Activated CD4-positive, alpha-beta memory T cell treated with anti-CD3 and anti-CD28 coated beads for 36 hours (primary cell): ENCODE measurements around the gene C2CD2L. TPM values are rescaled to one million over a fixed set of nuclear protein-coding genes. Genes with fewer than 3 reads are reported as not detected.
"Not testable (repeated sequence)": the region's sequence is repeated elsewhere in the genome, so short reads cannot be mapped to it uniquely, and the experiment has no call there.

Experiments used
- CTCF ChIA-PET: fragments of 350-600 bp; sonication (Branson Sonifier 250); formaldehyde crosslinking; loops from one replicate; lab custom pipeline; 2021; ENCODE audit warnings: antibody characterized with exemption, inconsistent platforms; lab: Charles Lee
- POLR2A ChIA-PET: fragments of 350-600 bp; sonication (Branson Sonifier 250); formaldehyde crosslinking; loops from one replicate; lab custom pipeline; 2021; ENCODE audit warnings: antibody characterized with exemption; lab: Charles Lee
- DNase-seq: peaks from one replicate; pipeline ENCODE4 v3.0.0-alpha.2; 2020
- H3K27ac Mint-ChIP-seq: one replicate; pipeline ENCODE4 v1.8.0; 2021; ENCODE audit warnings: mixed read lengths
- H3K27me3 Mint-ChIP-seq: one replicate; pipeline ENCODE4 v1.8.0; 2021; ENCODE audit warnings: mixed read lengths
- H3K36me3 Mint-ChIP-seq: one replicate; pipeline ENCODE4 v1.8.0; 2021; ENCODE audit warnings: mixed read lengths
- H3K4me1 Mint-ChIP-seq: one replicate; pipeline ENCODE4 v1.8.0; 2021; ENCODE audit warnings: low read depth, mixed read lengths
- H3K4me3 Mint-ChIP-seq: one replicate; pipeline ENCODE4 v1.8.0; 2021; ENCODE audit warnings: mild to moderate bottlenecking, mixed read lengths
- H3K9me3 Mint-ChIP-seq: one replicate; pipeline ENCODE4 v1.8.0; 2021; ENCODE audit warnings: mixed read lengths
- intact Hi-C: fragments of 100-400 bp; cut with micrococcal nuclease; formaldehyde crosslinking; loops from one replicate; pipeline ENCODE4 v1.15.1; 2023
- total RNA-seq, 2 experiments: library from RNA; stranded (reverse); gene quantifications; one replicate each; pipeline ENCODE4 v1.2.3, GENCODE V29; 2021

Gene C2CD2L
- total RNA-seq, 2 experiments from 2014 or later = 23.6 to 25.2 TPM

- peaks cover 3% of the 10 kb centered on the region for H3K27me3 Mint-ChIP-seq
- no peaks in the 10 kb centered on the region for H3K9me3 Mint-ChIP-seq
- H3K4me1 Mint-ChIP-seq = peaks cover 33% of the 10 kb centered on the region
- intact Hi-C loops = loop anchor here (2.0 kb wide), 2 partner anchors 27 to 103 kb away; partner anchors contain the start of gene HINFP
- ChIA-PET POLR2A (interaction anchor here (0.6 to 3.3 kb wide), 17 partner anchors 8 to 229 kb away, joined by 3 to 56 read pairs (median 6); partner anchors contain the start of genes C2CD2L, HINFP, HMBS and HYOU1), CTCF (interaction anchor here (1.1 to 2.0 kb wide), 8 partner anchors 8 to 190 kb away, joined by 3 to 8 read pairs (median 6); partner anchors contain the start of genes C2CD2L, HMBS and VPS11)
- H3K27ac Mint-ChIP-seq = peak overlapping the region; percentile 94
- H3K4me3 Mint-ChIP-seq = peak overlapping the region; percentile 95
- peak; percentile 65 for DNase-seq
- peaks cover 58% of the 10 kb centered on the region for H3K36me3 Mint-ChIP-seq
Measured at GRCh38 chr11:119093942-119094815, 13.0 kb upstream of the C2CD2L start.

DNA sequence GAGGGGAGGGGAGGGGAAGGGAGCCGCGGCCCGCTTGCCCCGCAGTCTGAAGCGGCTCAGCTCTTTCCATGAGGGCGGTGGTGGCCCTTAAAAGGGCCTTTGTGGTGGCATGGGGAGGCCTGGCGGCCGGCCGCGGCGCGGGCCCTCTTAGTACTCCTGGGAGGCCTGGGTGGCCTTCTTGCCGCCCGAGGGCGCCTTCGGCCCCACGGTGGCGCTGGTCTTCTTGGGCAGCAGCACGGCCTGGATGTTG, 12.4 kb upstream of the C2CD2L start:
- Mint-ChIP-seq H3K4me1 (peaks cover 34% of the 10 kb centered on the region), H3K9me3 (no peaks in the 10 kb centered on the region)

GRCh38 chr11:119095066-119095880, 11.9 kb upstream of the C2CD2L start:
- intact Hi-C loops = loop anchor here (1.0 to 2.0 kb wide), 7 partner anchors 10 to 102 kb away; partner anchors contain the start of genes C2CD2L, HINFP, HYOU1 and RPS25
- DNase-seq = peak; percentile 100
- peaks cover 3% of the 10 kb centered on the region for H3K27me3 Mint-ChIP-seq
- H3K4me1 Mint-ChIP-seq = peaks cover 39% of the 10 kb centered on the region
- POLR2A ChIA-PET = interaction anchor here (0.6 to 3.3 kb wide), 18 partner anchors 10 to 228 kb away, joined by 3 to 56 read pairs (median 6); partner anchors contain the start of genes C2CD2L, HINFP, HMBS and HYOU1
- H3K36me3 Mint-ChIP-seq = peaks cover 58% of the 10 kb centered on the region
- no peaks in the 10 kb centered on the region for H3K9me3 Mint-ChIP-seq
- peak overlapping the region; percentile 95 for H3K4me3 Mint-ChIP-seq
- H3K27ac Mint-ChIP-seq = peak overlapping the region; percentile 94
- CTCF ChIA-PET = interaction anchor here (0.7 to 2.0 kb wide), 8 partner anchors 9 to 228 kb away, joined by 3 to 8 read pairs (median 6); partner anchors contain the start of genes C2CD2L and VPS11

More for the DNA sequence above, 12.4 kb upstream of the C2CD2L start:
- CTCF ChIA-PET = interaction anchor here (0.7 to 2.0 kb wide), 8 partner anchors 9 to 229 kb away, joined by 3 to 8 read pairs (median 6); partner anchors contain the start of genes C2CD2L and VPS11
- Mint-ChIP-seq H3K27ac (peak overlapping the region; percentile 94), H3K27me3 (peaks cover 3% of the 10 kb centered on the region), H3K36me3 (peaks cover 58% of the 10 kb centered on the region), H3K4me3 (peak overlapping the region; percentile 95)
- intact Hi-C loops = loop anchor here (1.0 to 2.0 kb wide), 7 partner anchors 9 to 102 kb away; partner anchors contain the start of genes C2CD2L, HINFP, HYOU1 and RPS25
- POLR2A ChIA-PET = interaction anchor here (0.6 to 3.3 kb wide), 17 partner anchors 8 to 229 kb away, joined by 3 to 56 read pairs (median 6); partner anchors contain the start of genes C2CD2L, HINFP, HMBS and HYOU1
- no peak for DNase-seq

DNA sequence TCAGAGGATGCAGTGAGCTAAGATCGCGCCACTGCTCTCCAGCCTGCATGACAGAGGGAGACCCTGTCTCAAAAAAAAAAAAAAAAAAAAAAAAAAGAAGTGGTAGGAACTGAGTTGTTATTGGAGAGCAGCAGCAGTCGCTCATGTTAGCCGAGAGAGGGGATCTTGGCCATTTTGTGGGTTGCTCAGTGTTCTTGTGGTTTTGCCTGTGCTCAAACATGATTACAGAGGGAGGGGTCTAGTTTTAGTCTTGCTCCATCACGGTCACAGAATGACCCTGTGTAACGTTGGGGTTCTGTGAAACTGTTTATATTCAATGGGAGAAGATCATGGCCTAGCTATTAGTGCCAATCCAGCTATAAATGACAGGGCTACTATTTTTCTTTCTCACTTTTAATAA, 7.4 kb upstream of the C2CD2L start:
- DNase-seq = no peak
- peak overlapping the region; percentile 92 for H3K4me3 Mint-ChIP-seq
- CTCF ChIA-PET = interaction anchor here (0.6 to 1.2 kb wide), 6 partner anchors 9 to 66 kb away, joined by 3 to 6 read pairs (median 3); partner anchors contain the start of genes HMBS and VPS11
- intact Hi-C loops = loop anchor here (2.0 to 5.0 kb wide), 2 partner anchors 68 to 69 kb away; partner anchors contain the start of genes NLRX1 and SLC37A4
- peaks cover 30% of the 10 kb centered on the region for H3K36me3 Mint-ChIP-seq
- H3K9me3 Mint-ChIP-seq = no peaks in the 10 kb centered on the region
- H3K27me3 Mint-ChIP-seq = peaks cover 3% of the 10 kb centered on the region
- POLR2A ChIA-PET = no interaction called here
- H3K4me1 Mint-ChIP-seq = peaks cover 29% of the 10 kb centered on the region
- H3K27ac Mint-ChIP-seq = no peak overlapping the region

DNA sequence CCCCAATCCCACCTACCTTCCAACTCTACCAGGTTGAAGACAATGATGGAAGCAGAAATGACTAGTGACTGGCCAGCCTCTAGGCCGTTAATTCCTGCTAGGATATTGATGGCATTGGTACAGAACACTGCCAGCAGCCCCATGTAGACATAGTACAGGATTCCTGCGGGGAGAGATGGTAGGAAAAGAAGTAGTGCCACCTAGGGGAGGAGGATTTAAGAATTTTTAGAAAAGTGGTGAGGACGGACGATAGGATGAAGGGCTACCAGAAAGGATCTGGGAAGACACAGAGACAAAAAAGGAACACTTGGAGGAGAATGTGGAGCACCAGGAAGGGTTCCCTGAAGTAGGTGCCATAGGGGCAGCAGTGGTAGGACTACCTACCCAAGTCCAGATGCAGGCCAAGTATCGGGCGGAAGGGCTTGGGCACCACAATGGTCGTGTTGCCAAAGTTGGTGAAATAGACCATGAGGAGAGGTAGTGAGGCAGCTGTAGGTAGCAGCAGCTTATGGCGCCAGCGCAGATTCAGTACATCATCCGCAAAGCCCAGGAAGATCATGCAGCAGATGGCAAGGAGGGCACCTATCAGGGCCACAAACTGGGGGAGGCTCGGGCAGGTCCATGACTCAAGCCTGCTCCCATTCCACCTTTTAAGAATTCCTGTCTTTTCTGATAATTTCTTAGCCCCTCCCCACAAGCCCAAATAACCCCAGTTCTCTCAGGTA, 6.7 kb upstream of the C2CD2L start:
- H3K4me1 Mint-ChIP-seq = peaks cover 29% of the 10 kb centered on the region
- no peak for DNase-seq

GRCh38 chr11:119100994-119101758, 6.0 kb upstream of the C2CD2L start:
- Mint-ChIP-seq H3K36me3 (peaks cover 22% of the 10 kb centered on the region), H3K27me3 (no peaks in the 10 kb centered on the region), H3K27ac (peak overlapping the region; percentile 92), H3K4me3 (peak overlapping the region; percentile 92), H3K9me3 (no peaks in the 10 kb centered on the region), H3K4me1 (peaks cover 27% of the 10 kb centered on the region)
- intact Hi-C loops = loop anchor here (1.0 to 5.0 kb wide), 3 partner anchors 20 to 70 kb away; partner anchors contain the start of genes HINFP, NLRX1 and SLC37A4
- ChIA-PET POLR2A (interaction anchor here (1.1 to 1.7 kb wide), 10 partner anchors 10 to 310 kb away, joined by 3 to 8 read pairs (median 6); partner anchors contain the start of genes CENATAC, DDX6, HINFP and HMBS), CTCF (interaction anchor here (0.6 to 1.9 kb wide), 5 partner anchors 21 to 237 kb away, joined by 3 to 6 read pairs (median 3); partner anchors contain the start of gene NLRX1)
- DNase-seq = peak; percentile 62

More for the DNA sequence above, 6.7 kb upstream of the C2CD2L start:
- intact Hi-C loops = loop anchor here (2.0 to 5.0 kb wide), 2 partner anchors 67 to 70 kb away; partner anchors contain the start of genes NLRX1 and SLC37A4
- Mint-ChIP-seq H3K27me3 (peaks cover 2% of the 10 kb centered on the region), H3K36me3 (peaks cover 23% of the 10 kb centered on the region), H3K9me3 (no peaks in the 10 kb centered on the region), H3K4me3 (peak overlapping the region; percentile 92), H3K27ac (peak overlapping the region; percentile 92)
- ChIA-PET CTCF (interaction anchor here (0.6 to 1.2 kb wide), 6 partner anchors 9 to 66 kb away, joined by 3 to 6 read pairs (median 3); partner anchors contain the start of genes HMBS and VPS11), POLR2A (no interaction called here)

DNA sequence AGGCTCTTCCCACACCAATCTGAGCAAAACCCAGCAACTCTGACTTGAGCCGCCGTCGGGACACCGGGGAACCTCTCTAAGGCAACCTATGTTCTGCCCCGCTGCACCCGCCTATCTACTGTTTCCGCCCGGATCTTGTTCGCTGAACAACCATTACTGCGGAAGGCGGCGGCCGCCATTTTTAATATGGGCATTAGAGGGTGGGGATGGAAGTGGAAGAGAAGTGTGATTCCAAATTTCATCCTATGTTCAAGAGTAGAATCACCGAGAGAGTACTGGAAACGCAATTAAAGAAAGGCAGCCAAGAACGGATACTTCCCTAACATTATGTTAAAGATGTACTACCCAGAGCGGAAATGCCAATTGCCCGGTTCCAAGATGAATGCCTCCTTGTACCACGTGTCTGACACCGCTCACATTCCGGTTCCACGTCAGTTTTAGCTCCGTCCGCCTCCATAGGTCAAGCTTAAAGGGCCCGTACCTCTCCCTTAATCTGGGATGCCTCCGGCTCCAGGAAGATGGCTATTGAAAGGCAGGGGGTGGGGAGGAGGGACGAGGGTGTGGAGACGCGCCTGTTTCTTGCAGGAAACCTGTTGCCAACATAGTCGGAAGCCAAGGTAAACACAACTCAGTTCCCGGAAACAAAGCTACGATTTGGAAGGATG, 5.3 kb upstream of the C2CD2L start, which contains the start of gene DPAGT1:
Gene DPAGT1, minus strand, starts transcription at position 95 of the 665 bp plus-strand sequence. CDS start 198 bp downstream, outside the sequence.
- H3K9me3 Mint-ChIP-seq = no peaks in the 10 kb centered on the region
- H3K36me3 Mint-ChIP-seq = peaks cover 19% of the 10 kb centered on the region
- H3K27me3 Mint-ChIP-seq = no peaks in the 10 kb centered on the region
- intact Hi-C loops = loop anchor here (1.0 to 5.0 kb wide), 3 partner anchors 19 to 71 kb away; partner anchors contain the start of genes HINFP, NLRX1 and SLC37A4
- POLR2A ChIA-PET = interaction anchor here (0.6 to 1.7 kb wide), 15 partner anchors 8 to 318 kb away, joined by 3 to 8 read pairs (median 4); partner anchors contain the start of genes CENATAC, DDX6, HINFP and HMBS
- peak; percentile 92 for DNase-seq
- peaks cover 33% of the 10 kb centered on the region for H3K4me1 Mint-ChIP-seq
- peak within 1 kb of the TSS; percentile 92 for H3K27ac Mint-ChIP-seq
- peak within 1 kb of the TSS; percentile 92 for H3K4me3 Mint-ChIP-seq
- CTCF ChIA-PET = interaction anchor here (0.6 to 1.9 kb wide), 9 partner anchors 16 to 236 kb away, joined by 3 to 9 read pairs (median 4); partner anchors contain the start of genes CBL, NLRX1 and VPS11

DNA sequence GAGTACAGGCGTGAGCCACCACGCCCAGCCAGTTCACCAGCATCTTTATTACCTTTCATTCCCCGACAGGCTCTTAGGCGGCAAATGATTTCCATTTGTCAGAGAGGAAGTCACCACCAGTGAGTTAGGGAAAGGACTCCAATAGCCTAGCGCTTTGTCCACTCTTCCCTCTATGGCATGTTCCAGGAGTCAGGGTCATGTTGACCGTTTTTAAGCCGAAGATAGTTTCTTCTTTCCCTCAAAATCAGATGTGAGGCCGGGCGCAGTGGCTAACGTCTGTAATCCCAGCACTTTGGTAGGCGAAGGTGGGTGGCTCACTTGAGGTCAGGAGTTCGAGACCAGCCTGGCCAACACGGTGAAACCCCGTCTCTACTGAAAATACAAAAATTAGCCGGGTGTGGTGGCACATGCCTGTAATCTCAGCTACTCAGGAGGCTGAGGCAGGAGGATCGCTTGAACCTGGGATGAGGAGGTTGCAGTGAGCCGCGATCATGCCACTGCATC, 3.9 kb upstream of the C2CD2L start:
- Mint-ChIP-seq H3K27ac (peak overlapping the region; percentile 92), H3K4me1 (peaks cover 34% of the 10 kb centered on the region), H3K36me3 (peaks cover 11% of the 10 kb centered on the region), H3K4me3 (peak overlapping the region; percentile 92)
- DNase-seq, H3K27me3 Mint-ChIP-seq, H3K9me3 Mint-ChIP-seq: not testable (repeated sequence)
- POLR2A ChIA-PET = interaction anchor here (0.8 to 1.5 kb wide), 6 partner anchors 9 to 191 kb away, joined by 3 to 7 read pairs (median 5); partner anchors contain the start of genes HINFP, HYOU1 and NLRX1
- CTCF ChIA-PET = interaction anchor here (0.6 to 1.9 kb wide), 4 partner anchors 93 to 219 kb away, joined by 3 to 9 read pairs (median 5); partner anchors contain the start of gene CBL
- intact Hi-C loops = loop anchor here (5.0 kb wide), 1 partner anchor 64 kb away; the partner anchor contains the start of gene NLRX1

DNA sequence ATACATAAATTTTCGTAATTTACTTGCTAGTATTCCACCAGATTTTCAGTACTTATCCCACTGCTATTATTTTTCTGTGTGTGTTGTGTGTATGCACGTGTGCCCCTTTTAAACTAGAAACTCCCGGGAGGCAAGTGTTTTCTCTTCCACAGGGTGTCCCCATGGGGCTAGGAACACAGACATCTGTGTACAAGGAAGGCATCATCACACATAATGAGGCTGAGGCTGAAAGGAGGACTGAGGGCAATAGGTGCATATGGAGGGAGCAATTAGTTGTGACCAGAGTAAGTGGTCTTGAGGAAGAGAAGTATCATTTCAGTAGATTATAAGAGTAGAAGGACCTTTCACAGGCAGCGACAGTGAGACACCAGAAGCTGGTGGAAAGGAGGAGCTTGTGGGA, 3.4 kb upstream of the C2CD2L start:
- no peak for DNase-seq
- POLR2A ChIA-PET = no interaction called here
- intact Hi-C loops = loop anchor here (5.0 kb wide), 1 partner anchor 64 kb away; the partner anchor contains the start of gene NLRX1
- H3K4me1 Mint-ChIP-seq = peaks cover 37% of the 10 kb centered on the region
- peak overlapping the region; percentile 47 for H3K27ac Mint-ChIP-seq
- CTCF ChIA-PET = interaction anchor here (1.4 kb wide), 1 partner anchor 12 kb away, joined by 3 read pairs; no protein-coding TSS in a partner anchor
- H3K36me3 Mint-ChIP-seq = peaks cover 5% of the 10 kb centered on the region
- H3K4me3 Mint-ChIP-seq = peak overlapping the region; percentile 17
- no peaks in the 10 kb centered on the region for H3K27me3 Mint-ChIP-seq
- H3K9me3 Mint-ChIP-seq = no peaks in the 10 kb centered on the region
